PC-3 (cell line): ENCODE data around the gene CHD9. TPM values are rescaled to one million over a fixed set of nuclear protein-coding genes. Genes with fewer than 3 reads are reported as not detected.
A peak's percentile ranks its signal among the peaks of the same experiment; 100 is the strongest.

Experiments used
- ATAC-seq: fragments of 200-7000 bp; cut with Tn5 transposase; 2 replicates; pipeline ENCODE4 v1.9.1; 2020; ENCODE audit warnings: mild to moderate bottlenecking, moderate library complexity
- BruUV-seq: library from RNA; stranded (reverse); fragments of 400-500 nt; replicated peaks from 2 replicates; lab custom pipeline; 2021; lab: Mats Ljungman, UMichigan
- CTCF ChIA-PET: fragments of 300-600 bp; sonication (Branson Sonifier 250); formaldehyde crosslinking; loops from one replicate; lab custom pipeline; 2022; ENCODE audit warnings: antibody characterized with exemption; lab: Charles Lee
- POLR2A ChIA-PET: fragments of 300-600 bp; sonication (Branson Sonifier 250); formaldehyde crosslinking; loops from one replicate; lab custom pipeline; 2022; ENCODE audit warnings: antibody characterized with exemption; ENCODE audit not compliant: unreplicated experiment; lab: Charles Lee
- DNase-seq: peaks from one replicate; pipeline ENCODE4 v3.0.0-alpha.2; 2015
- H2AFZ ChIP-seq: fragments of 300-600 bp; sonication (generic); 2 replicates; pipeline ENCODE4 v1.6.0; 2016; ENCODE audit warnings: antibody characterized with exemption, low read length
- H3F3A ChIP-seq: fragments of 300-600 bp; sonication (generic); one replicate; pipeline ENCODE4 v1.6.0; 2017; ENCODE audit warnings: antibody characterized with exemption, low read length, control low read depth, mild to moderate bottlenecking; ENCODE audit not compliant: unreplicated experiment
- H3K27ac ChIP-seq: fragments of 300-600 bp; sonication (generic); 2 replicates; pipeline ENCODE4 v1.5.1; 2016; ENCODE audit warnings: mild to moderate bottlenecking, low read length
- H3K27me3 ChIP-seq: fragments of 300-600 bp; sonication (generic); 2 replicates; pipeline ENCODE4 v1.6.1; 2016; ENCODE audit warnings: low read length, mixed read lengths
- H3K36me3 ChIP-seq: fragments of 300-600 bp; sonication (generic); 2 replicates; pipeline ENCODE4 v1.6.1; 2016; ENCODE audit warnings: low read depth, mixed run types, low read length, mixed read lengths
- H3K4me1 ChIP-seq: fragments of 300-600 bp; sonication (generic); 2 replicates; pipeline ENCODE4 v1.5.1; 2016; ENCODE audit warnings: low read length; ENCODE audit not compliant: insufficient read depth
- H3K4me2 ChIP-seq: fragments of 300-600 bp; sonication (generic); 2 replicates; pipeline ENCODE4 v1.6.0; 2016; ENCODE audit warnings: low read length
- H3K4me3 ChIP-seq: fragments of 300-600 bp; sonication (generic); 2 replicates; pipeline ENCODE4 v1.5.1; 2016; ENCODE audit warnings: mild to moderate bottlenecking, low read length, mixed read lengths
- H3K79me2 ChIP-seq: fragments of 300-600 bp; sonication (generic); 2 replicates; pipeline ENCODE4 v1.6.1; 2017; ENCODE audit warnings: low read length, mixed read lengths
- H3K9ac ChIP-seq: fragments of 300-600 bp; sonication (generic); 2 replicates; pipeline ENCODE4 v1.6.0; 2016; ENCODE audit warnings: mild to moderate bottlenecking, low read length
- H3K9me2 ChIP-seq: fragments of 300-600 bp; sonication (generic); replicated peaks from 2 replicates; pipeline ENCODE4 v1.6.1; 2016; ENCODE audit warnings: mixed run types, low read length, mixed read lengths
- H3K9me3 ChIP-seq: fragments of 300-600 bp; sonication (generic); 2 replicates; pipeline ENCODE4 v1.6.1; 2016; ENCODE audit warnings: low read length, mixed read lengths
- H4K20me1 ChIP-seq: fragments of 300-600 bp; sonication (generic); 2 replicates; pipeline ENCODE4 v1.6.1; 2016; ENCODE audit warnings: low read length, mixed read lengths
- CTCF ChIP-seq: fragments of 300-600 bp; sonication (generic); conservative IDR thresholded peaks from 2 replicates; pipeline ENCODE4 v1.5.1; 2017; ENCODE audit warnings: antibody characterized with exemption, low read depth, mild to moderate bottlenecking, low read length
- EZH2 ChIP-seq: fragments of 300-600 bp; sonication (generic); IDR thresholded peaks from one replicate; pipeline ENCODE4 v1.6.1; 2017; ENCODE audit warnings: antibody characterized with exemption, mild to moderate bottlenecking, low read length; ENCODE audit not compliant: unreplicated experiment
- EZH2phosphoT487 ChIP-seq: fragments of 300-600 bp; sonication (generic); IDR thresholded peaks from 2 replicates; pipeline ENCODE4 v1.6.1; 2018; ENCODE audit warnings: mild to moderate bottlenecking, antibody characterized with exemption, low read length, borderline replicate concordance
- intact Hi-C: fragments of 100-400 bp; cut with micrococcal nuclease; formaldehyde crosslinking; loops from 2 replicates; pipeline ENCODE4 v1.9.0; 2023
- total RNA-seq: library from RNA; depleted of rRNA; stranded (reverse); fragments of >200 nt; gene quantifications from 2 replicates; pipeline ENCODE4 v1.2.3, GENCODE V29; 2014

The CHD9 gene
- total RNA-seq, 1 experiment from 2014 or later: 13.3 TPM

- Histone ChIP-seq H3K9ac (no peak overlapping the region), H3K79me2 (no peaks in the 10 kb centered on the region), H3K9me3 (no peaks in the 10 kb centered on the region), H3K4me2 (peak overlapping the region; percentile 56; the same call in 1 of the 2 replicates), H3K4me1 (peaks cover 24% of the 10 kb centered on the region), H3K36me3 (peaks cover 15% of the 10 kb centered on the region), H4K20me1 (no peaks in the 10 kb centered on the region), H3K4me3 (no peak overlapping the region), H2AFZ (no peak overlapping the region), H3K9me2 (no peaks in the 10 kb centered on the region), H3K27ac (no peak overlapping the region; the same call in 1 of the 2 replicates), H3F3A (no peaks in the 10 kb centered on the region), H3K27me3 (no peaks in the 10 kb centered on the region)
- intact Hi-C loops: no loop called here
- CTCF ChIA-PET: no interaction called here
- no TSS peak for BruUV-seq
- DNase-seq (no peak), ATAC-seq (no peak)
- POLR2A ChIA-PET: no interaction called here
- TF ChIP-seq EZH2: no peak
- no peak for TF ChIP-seq CTCF
- no peak for TF ChIP-seq EZH2phosphoT487
Measured at GRCh38 chr16:53290520-53290919, 235.7 kb downstream of the CHD9 start.

- H4K20me1 ChIP-seq: no peaks in the 10 kb centered on the region
- peak overlapping the region; percentile 24; the same call in 1 of the 2 replicates for H3K4me3 ChIP-seq
- H3K36me3 ChIP-seq: peaks cover 10% of the 10 kb centered on the region
- DNase-seq (peak; percentile 82), ATAC-seq (peak; percentile 84)
- H3K79me2 ChIP-seq: no peaks in the 10 kb centered on the region
- no peaks in the 10 kb centered on the region for H3K9me2 ChIP-seq
- no peaks in the 10 kb centered on the region for H3K27me3 ChIP-seq
- no peaks in the 10 kb centered on the region for H3F3A ChIP-seq
- H3K9ac ChIP-seq: peak overlapping the region; percentile 39
- peaks cover 24% of the 10 kb centered on the region for H3K4me1 ChIP-seq
- peak overlapping the region; percentile 87 for H3K27ac ChIP-seq
- no peaks in the 10 kb centered on the region for H3K9me3 ChIP-seq
- CTCF ChIA-PET: interaction anchor here (0.5 kb wide), 1 partner anchor 84 kb away, joined by 17 read pairs; no protein-coding TSS in a partner anchor
- POLR2A ChIA-PET: no interaction called here
- TF ChIP-seq EZH2phosphoT487 (no peak), CTCF (no peak), EZH2 (no peak)
- no peak overlapping the region for H2AFZ ChIP-seq
- H3K4me2 ChIP-seq: peak overlapping the region; percentile 61
- intact Hi-C loops: no loop called here
- no TSS peak for BruUV-seq
Measured at GRCh38 chr16:53291757-53292392, 237.1 kb downstream of the CHD9 start.

GRCh38 chr16:53297477-53297876 is 242.7 kb downstream of the CHD9 start:
- no peaks in the 10 kb centered on the region for H3F3A ChIP-seq
- H3K27me3 ChIP-seq: no peaks in the 10 kb centered on the region
- H3K4me2 ChIP-seq: no peak overlapping the region
- H3K36me3 ChIP-seq: peaks cover 13% of the 10 kb centered on the region
- intact Hi-C loops: no loop called here
- no peak overlapping the region for H3K27ac ChIP-seq
- no peaks in the 10 kb centered on the region for H4K20me1 ChIP-seq
- no peak overlapping the region for H3K4me3 ChIP-seq
- ChIA-PET POLR2A (no interaction called here), CTCF (no interaction called here)
- ATAC-seq: no peak
- no peak overlapping the region for H3K9ac ChIP-seq
- no peaks in the 10 kb centered on the region for H3K9me2 ChIP-seq
- H2AFZ ChIP-seq: no peak overlapping the region
- peaks cover 6% of the 10 kb centered on the region for H3K4me1 ChIP-seq
- BruUV-seq: no TSS peak
- H3K79me2 ChIP-seq: no peaks in the 10 kb centered on the region
- DNase-seq: no peak
- no peaks in the 10 kb centered on the region for H3K9me3 ChIP-seq
- no peak for TF ChIP-seq CTCF
- TF ChIP-seq EZH2phosphoT487: no peak
- no peak for TF ChIP-seq EZH2
